IMR-90 (cell line): ENCODE data around the gene SOX5. TPM values are rescaled to one million over a fixed set of nuclear protein-coding genes. Genes with fewer than 3 reads are reported as not detected.

Source experiments
- ATAC-seq: fragments of 200-7000 bp; cut with Tn5 transposase; 2 replicates; pipeline ENCODE4 v1.9.1; 2020; ENCODE audit warnings: low read depth, mild to moderate bottlenecking, moderate library complexity
- BruUV-seq: library from RNA; stranded (reverse); fragments of 400-500 nt; replicated peaks from 2 replicates; lab custom pipeline; 2021; lab: Mats Ljungman, UMichigan
- CTCF ChIA-PET: fragments of 300-600 bp; formaldehyde crosslinking; extraction: SDS; loops from one replicate; lab custom pipeline; 2021; ENCODE audit warnings: antibody characterized with exemption; lab: Yijun Ruan, JAX
- POLR2A ChIA-PET: fragments of 300-600 bp; sonication (Branson Sonifier 250); formaldehyde crosslinking; loops from one replicate; lab custom pipeline; 2022; ENCODE audit warnings: antibody characterized with exemption; ENCODE audit not compliant: unreplicated experiment; lab: Charles Lee
- DNase-seq: peaks from one replicate; pipeline ENCODE4 v3.0.0; 2013
- H2AFZ ChIP-seq: replicated peaks from 2 replicates; pipeline ENCODE3; 2013; ENCODE audit warnings: low read length, mild to moderate bottlenecking; ENCODE audit not compliant: poor library complexity
- H2AK5ac ChIP-seq: 2 replicates; pipeline ENCODE4 v1.6.1; 2013; ENCODE audit warnings: low read depth, low read length, inconsistent platforms
- H2AK9ac ChIP-seq: replicated peaks from 2 replicates; pipeline ENCODE3; 2013; ENCODE audit warnings: mild to moderate bottlenecking, low read depth, low read length, moderate library complexity; ENCODE audit not compliant: poor library complexity
- H2BK120ac ChIP-seq: 2 replicates; pipeline ENCODE4 v1.6.1; 2013; ENCODE audit warnings: low read depth, low read length, inconsistent platforms
- H2BK15ac ChIP-seq: 3 replicates; pipeline ENCODE4 v1.6.1; 2013; ENCODE audit warnings: low read depth, low read length, inconsistent platforms
- H2BK20ac ChIP-seq: 2 replicates; pipeline ENCODE4 v1.6.1; 2013; ENCODE audit warnings: low read depth, mild to moderate bottlenecking, inconsistent platforms, low read length, moderate library complexity
- H2BK5ac ChIP-seq: 2 replicates; pipeline ENCODE4 v1.6.1; 2013; ENCODE audit warnings: mild to moderate bottlenecking, low read depth, low read length, inconsistent platforms; ENCODE audit not compliant: poor library complexity, severe bottlenecking
- H3K14ac ChIP-seq: replicated peaks from 2 replicates; pipeline ENCODE4 v1.6.1; 2013; ENCODE audit warnings: low read depth, low read length, inconsistent platforms
- H3K18ac ChIP-seq: 2 replicates; pipeline ENCODE4 v1.6.1; 2013; ENCODE audit warnings: low read depth, low read length, control low read depth
- H3K23ac ChIP-seq: 2 replicates; pipeline ENCODE4 v1.6.1; 2013; ENCODE audit warnings: low read depth, low read length, inconsistent platforms
- H3K27ac ChIP-seq: 2 replicates; pipeline ENCODE4 v1.5.1; 2013; ENCODE audit warnings: mild to moderate bottlenecking, control low read depth, low read length; ENCODE audit not compliant: insufficient read depth
- H3K27me3 ChIP-seq: 2 replicates; pipeline ENCODE4 v1.6.1; 2013; ENCODE audit warnings: low read length; ENCODE audit not compliant: control insufficient read depth, insufficient read depth
- H3K36me3 ChIP-seq: 2 replicates; pipeline ENCODE4 v1.6.1; 2013; ENCODE audit warnings: low read length, mixed read lengths; ENCODE audit not compliant: control insufficient read depth, insufficient read depth
- H3K4ac ChIP-seq: 2 replicates; pipeline ENCODE4 v1.6.1; 2013; ENCODE audit warnings: low read depth, low read length, inconsistent platforms
- H3K4me1 ChIP-seq: 2 replicates; pipeline ENCODE4 v1.6.1; 2013; ENCODE audit warnings: low read length, mixed read lengths; ENCODE audit not compliant: control insufficient read depth, insufficient read depth
- H3K4me2 ChIP-seq: 2 replicates; pipeline ENCODE4 v1.6.1; 2013; ENCODE audit warnings: low read depth, mild to moderate bottlenecking, control low read depth, low read length, moderate library complexity
- H3K4me3 ChIP-seq: 2 replicates; pipeline ENCODE4 v1.5.1; 2013; ENCODE audit warnings: low read depth, mild to moderate bottlenecking, control low read depth, low read length, moderate library complexity; ENCODE audit not compliant: insufficient read depth
- H3K56ac ChIP-seq: 2 replicates; pipeline ENCODE4 v1.6.1; 2013; ENCODE audit warnings: low read length, inconsistent platforms; ENCODE audit not compliant: insufficient read depth; ENCODE audit errors: extremely low read depth
- H3K79me1 ChIP-seq, 2 experiments: 2 replicates each; pipeline ENCODE4 v1.6.1; 2013; ENCODE audit warnings: low read length in 2 of 2, inconsistent platforms in 1 of 2, low read depth in 1 of 2
- H3K9ac ChIP-seq: 2 replicates; pipeline ENCODE4 v1.6.1; 2013; ENCODE audit warnings: low read depth, low read length, control low read depth
- H3K9me1 ChIP-seq: 2 replicates; pipeline ENCODE4 v1.6.1; 2013; ENCODE audit warnings: low read length, inconsistent platforms; ENCODE audit not compliant: insufficient read depth
- H3K9me3 ChIP-seq: 2 replicates; pipeline ENCODE4 v1.6.1; 2013; ENCODE audit warnings: low read length; ENCODE audit not compliant: control insufficient read depth, insufficient read depth
- H4K20me1 ChIP-seq: 2 replicates; pipeline ENCODE4 v1.6.1; 2013; ENCODE audit warnings: low read length, inconsistent platforms; ENCODE audit not compliant: insufficient read depth
- H4K5ac ChIP-seq: 2 replicates; pipeline ENCODE4 v1.6.1; 2013; ENCODE audit warnings: mild to moderate bottlenecking, low read depth, low read length, control low read depth
- H4K8ac ChIP-seq, 2 experiments: 2 replicates each; pipeline ENCODE4 v1.6.1; 2013; ENCODE audit warnings: low read depth in 2 of 2, low read length in 2 of 2, control low read depth in 1 of 2, inconsistent platforms in 1 of 2
- H4K91ac ChIP-seq: 2 replicates; pipeline ENCODE4 v1.6.1; 2013; ENCODE audit warnings: low read depth, low read length, inconsistent platforms; ENCODE audit not compliant: insufficient read depth
- BHLHE40 ChIP-seq: fragments of 150-350 bp; IDR thresholded peaks from 2 replicates; pipeline ENCODE4 v1.6.1; 2016; ENCODE audit warnings: mild to moderate bottlenecking, low read depth, low read length
- CHD1 ChIP-seq: IDR thresholded peaks from 2 replicates; pipeline ENCODE4 v1.6.1; 2012; ENCODE audit warnings: low read depth, low read length, improper control_type of control experiment
- FOS ChIP-seq: fragments of 150-350 bp; IDR thresholded peaks from 2 replicates; pipeline ENCODE4 v1.6.1; 2016; ENCODE audit warnings: low read depth, low read length
- MAFK ChIP-seq: IDR thresholded peaks from 2 replicates; pipeline ENCODE4 v1.6.1; 2012; ENCODE audit warnings: low read depth, low read length, improper control_type of control experiment
- MAZ ChIP-seq: IDR thresholded peaks from 2 replicates; pipeline ENCODE4 v1.6.1; 2012; ENCODE audit warnings: low read depth, mild to moderate bottlenecking, low read length, improper control_type of control experiment, moderate library complexity, borderline replicate concordance
- MXI1 ChIP-seq: IDR thresholded peaks from 2 replicates; pipeline ENCODE4 v1.6.1; 2012; ENCODE audit warnings: low read depth, mild to moderate bottlenecking, low read length, moderate library complexity, borderline replicate concordance
- POLR2A ChIP-seq: IDR thresholded peaks from 2 replicates; pipeline ENCODE4 v1.6.1; 2012; ENCODE audit warnings: mild to moderate bottlenecking, low read depth, low read length
- RAD21 ChIP-seq: IDR thresholded peaks from 2 replicates; pipeline ENCODE4 v1.6.1; 2012; ENCODE audit warnings: low read length, improper control_type of control experiment
- RCOR1 ChIP-seq: IDR thresholded peaks from 2 replicates; pipeline ENCODE4 v1.6.1; 2012; ENCODE audit warnings: mild to moderate bottlenecking, low read length, improper control_type of control experiment; ENCODE audit not compliant: insufficient replicate concordance
- RFX5 ChIP-seq: IDR thresholded peaks from 2 replicates; pipeline ENCODE4 v1.8.0; 2012; ENCODE audit warnings: low read depth, mild to moderate bottlenecking, low read length, moderate library complexity
- WGBS, 2 experiments: methylation state at CpG; one replicate each; pipeline versions ENCODE4 v1.1.5 to v1.1.7; 2013; ENCODE audit warnings: missing lambda C conversion rate in 2 of 2; ENCODE audit not compliant: insufficient read length in 1 of 2; ENCODE audit errors: extremely low coverage in 2 of 2; 5-methylcytosine and 5-hydroxymethylcytosine counted together
- dilution Hi-C: fragments of 300-500 bp; cut with HindIII; formaldehyde crosslinking; loops from one replicate; pipeline ENCODE4 v1.14.3; 2018; ENCODE audit warnings: low sequenced_read_pairs; ENCODE audit not compliant: unreplicated experiment
- in situ Hi-C: fragments of 300-500 bp; cut with MboI; formaldehyde crosslinking; loops from 3 replicates; pipeline ENCODE4 v1.14.3; 2019; ENCODE audit warnings: low sequenced_read_pairs, inconsistent platforms, mixed read lengths
- intact Hi-C: fragments of 100-400 bp; cut with micrococcal nuclease; formaldehyde crosslinking; loops from 2 replicates; pipeline ENCODE4 v1.10.0; 2022
- polyA plus RNA-seq, 3 experiments: library from polyadenylated mRNA; depleted of rRNA; stranded (reverse); fragments of >200 nt; gene quantifications; 2 replicates each; pipeline ENCODE4 v1.2.3, GENCODE V29; 2012; ENCODE audit warnings: low replicate concordance in 1 of 3
- total RNA-seq: library from RNA; depleted of rRNA; stranded (reverse); fragments of >200 nt; gene quantifications from 2 replicates; pipeline ENCODE4 v1.2.3, GENCODE V29; 2012
- TF ChIP-seq, protein P1 (sequence below): fragments of 150-350 bp; IDR thresholded peaks from 2 replicates; pipeline ENCODE4 v1.6.1; 2017; ENCODE audit warnings: mild to moderate bottlenecking, antibody characterized with exemption, low read length, low read depth
- TF ChIP-seq, protein P2 (sequence below): fragments of 150-350 bp; IDR thresholded peaks from 2 replicates; pipeline ENCODE4 v1.6.1; 2016; ENCODE audit warnings: low read depth, mild to moderate bottlenecking, low read length, moderate library complexity, borderline replicate concordance
- TF ChIP-seq, protein P3 (sequence below): conservative IDR thresholded peaks from 2 replicates; pipeline ENCODE4 v1.5.1; 2012; ENCODE audit warnings: mild to moderate bottlenecking, low read depth, low read length, improper control_type of control experiment

SOX5 gene
- total and polyA plus RNA-seq, 2 of the 4 experiments (the other 2 are of a cell fraction) = 1.1 to 13.1 TPM

DNA sequence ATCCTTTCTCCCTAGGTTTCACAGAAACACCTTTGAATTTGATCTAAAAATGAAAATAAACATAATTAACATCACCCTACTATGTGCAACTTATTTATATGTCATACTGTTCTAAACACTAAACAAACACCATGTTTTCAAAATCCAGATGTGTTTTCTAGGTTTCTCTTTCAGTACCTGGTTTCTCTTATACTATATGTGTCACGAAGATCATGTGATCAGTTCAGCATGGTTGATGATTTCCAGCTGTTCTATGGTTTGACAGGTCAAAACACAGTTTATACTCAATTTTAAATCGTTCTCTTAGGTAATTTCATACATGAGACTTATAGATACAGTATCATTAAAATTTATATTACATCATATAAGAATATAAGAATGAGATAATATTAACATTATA is 373.1 kb downstream of the SOX5 start:
- no peaks in the 10 kb centered on the region for H4K20me1 ChIP-seq
- TF ChIP-seq POLR2A = no peak
- TF ChIP-seq MAFK = no peak
- TF ChIP-seq, protein P1, sequence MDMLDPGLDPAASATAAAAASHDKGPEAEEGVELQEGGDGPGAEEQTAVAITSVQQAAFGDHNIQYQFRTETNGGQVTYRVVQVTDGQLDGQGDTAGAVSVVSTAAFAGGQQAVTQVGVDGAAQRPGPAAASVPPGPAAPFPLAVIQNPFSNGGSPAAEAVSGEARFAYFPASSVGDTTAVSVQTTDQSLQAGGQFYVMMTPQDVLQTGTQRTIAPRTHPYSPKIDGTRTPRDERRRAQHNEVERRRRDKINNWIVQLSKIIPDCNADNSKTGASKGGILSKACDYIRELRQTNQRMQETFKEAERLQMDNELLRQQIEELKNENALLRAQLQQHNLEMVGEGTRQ = no peak
- no peak for TF ChIP-seq RCOR1
- TF ChIP-seq, protein P2, sequence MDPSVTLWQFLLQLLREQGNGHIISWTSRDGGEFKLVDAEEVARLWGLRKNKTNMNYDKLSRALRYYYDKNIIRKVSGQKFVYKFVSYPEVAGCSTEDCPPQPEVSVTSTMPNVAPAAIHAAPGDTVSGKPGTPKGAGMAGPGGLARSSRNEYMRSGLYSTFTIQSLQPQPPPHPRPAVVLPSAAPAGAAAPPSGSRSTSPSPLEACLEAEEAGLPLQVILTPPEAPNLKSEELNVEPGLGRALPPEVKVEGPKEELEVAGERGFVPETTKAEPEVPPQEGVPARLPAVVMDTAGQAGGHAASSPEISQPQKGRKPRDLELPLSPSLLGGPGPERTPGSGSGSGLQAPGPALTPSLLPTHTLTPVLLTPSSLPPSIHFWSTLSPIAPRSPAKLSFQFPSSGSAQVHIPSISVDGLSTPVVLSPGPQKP = no peak
- TF ChIP-seq CHD1 = no peak
- TF ChIP-seq MAZ = no peak
- TF ChIP-seq, protein P3, sequence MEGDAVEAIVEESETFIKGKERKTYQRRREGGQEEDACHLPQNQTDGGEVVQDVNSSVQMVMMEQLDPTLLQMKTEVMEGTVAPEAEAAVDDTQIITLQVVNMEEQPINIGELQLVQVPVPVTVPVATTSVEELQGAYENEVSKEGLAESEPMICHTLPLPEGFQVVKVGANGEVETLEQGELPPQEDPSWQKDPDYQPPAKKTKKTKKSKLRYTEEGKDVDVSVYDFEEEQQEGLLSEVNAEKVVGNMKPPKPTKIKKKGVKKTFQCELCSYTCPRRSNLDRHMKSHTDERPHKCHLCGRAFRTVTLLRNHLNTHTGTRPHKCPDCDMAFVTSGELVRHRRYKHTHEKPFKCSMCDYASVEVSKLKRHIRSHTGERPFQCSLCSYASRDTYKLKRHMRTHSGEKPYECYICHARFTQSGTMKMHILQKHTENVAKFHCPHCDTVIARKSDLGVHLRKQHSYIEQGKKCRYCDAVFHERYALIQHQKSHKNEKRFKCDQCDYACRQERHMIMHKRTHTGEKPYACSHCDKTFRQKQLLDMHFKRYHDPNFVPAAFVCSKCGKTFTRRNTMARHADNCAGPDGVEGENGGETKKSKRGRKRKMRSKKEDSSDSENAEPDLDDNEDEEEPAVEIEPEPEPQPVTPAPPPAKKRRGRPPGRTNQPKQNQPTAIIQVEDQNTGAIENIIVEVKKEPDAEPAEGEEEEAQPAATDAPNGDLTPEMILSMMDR = no peak
- TF ChIP-seq RFX5 = no peak
- no peak for TF ChIP-seq MXI1
- TF ChIP-seq RAD21 = no peak
- TF ChIP-seq BHLHE40 = no peak
- no peak for TF ChIP-seq FOS
- H2AK5ac ChIP-seq = no peak overlapping the region
- in situ Hi-C loops (no loop called here), intact Hi-C loops (no loop called here), dilution Hi-C loops (no loop called here)
- no peaks in the 10 kb centered on the region for H3K4me1 ChIP-seq
- WGBS, 2 experiments = no CpG with 5 or more reads among the region's 2 CpGs
- no peak overlapping the region for H3K56ac ChIP-seq
- H3K36me3 ChIP-seq = no peaks in the 10 kb centered on the region
- H2BK15ac ChIP-seq = no peak overlapping the region
- no peak overlapping the region for H3K18ac ChIP-seq
- POLR2A ChIA-PET = no interaction called here
- no peak overlapping the region for H3K4me3 ChIP-seq
- CTCF ChIA-PET = no interaction called here
- no peak overlapping the region for H4K91ac ChIP-seq
- no peak overlapping the region for H4K8ac ChIP-seq
- DNase-seq = no peak
- no peak overlapping the region for H2AK9ac ChIP-seq
- H3K4me2 ChIP-seq = no peak overlapping the region
- no peak for ATAC-seq
- H3K9me3 ChIP-seq = no peaks in the 10 kb centered on the region
- no TSS peak for BruUV-seq
- no peak overlapping the region for H2BK5ac ChIP-seq
- H3K14ac ChIP-seq = no peak overlapping the region
- H2AFZ ChIP-seq = no peak overlapping the region
- H3K23ac ChIP-seq = no peak overlapping the region
- H3K9me1 ChIP-seq = no peaks in the 10 kb centered on the region
- H2BK120ac ChIP-seq = no peak overlapping the region
- H3K27me3 ChIP-seq = no peaks in the 10 kb centered on the region
- no peak overlapping the region for H3K27ac ChIP-seq
- no peaks in the 10 kb centered on the region for H3K79me1 ChIP-seq
- H2BK20ac ChIP-seq = no peak overlapping the region
- H3K9ac ChIP-seq = no peak overlapping the region
- H3K4ac ChIP-seq = no peak overlapping the region
- no peak overlapping the region for H4K5ac ChIP-seq
